GM18873 (cell line): ENCODE data around the gene CLNK.

Experiments used
- ATAC-seq: cut with Tn5 transposase; IDR thresholded peaks from one replicate; pipeline ENCODE4 v1.9.1; 2021; ENCODE audit warnings: mild to moderate bottlenecking, moderate library complexity, moderate number of reproducible peaks; ENCODE audit not compliant: unreplicated experiment, low FRiP score

CLNK gene, protein sequence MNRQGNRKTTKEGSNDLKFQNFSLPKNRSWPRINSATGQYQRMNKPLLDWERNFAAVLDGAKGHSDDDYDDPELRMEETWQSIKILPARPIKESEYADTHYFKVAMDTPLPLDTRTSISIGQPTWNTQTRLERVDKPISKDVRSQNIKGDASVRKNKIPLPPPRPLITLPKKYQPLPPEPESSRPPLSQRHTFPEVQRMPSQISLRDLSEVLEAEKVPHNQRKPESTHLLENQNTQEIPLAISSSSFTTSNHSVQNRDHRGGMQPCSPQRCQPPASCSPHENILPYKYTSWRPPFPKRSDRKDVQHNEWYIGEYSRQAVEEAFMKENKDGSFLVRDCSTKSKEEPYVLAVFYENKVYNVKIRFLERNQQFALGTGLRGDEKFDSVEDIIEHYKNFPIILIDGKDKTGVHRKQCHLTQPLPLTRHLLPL

DNA sequence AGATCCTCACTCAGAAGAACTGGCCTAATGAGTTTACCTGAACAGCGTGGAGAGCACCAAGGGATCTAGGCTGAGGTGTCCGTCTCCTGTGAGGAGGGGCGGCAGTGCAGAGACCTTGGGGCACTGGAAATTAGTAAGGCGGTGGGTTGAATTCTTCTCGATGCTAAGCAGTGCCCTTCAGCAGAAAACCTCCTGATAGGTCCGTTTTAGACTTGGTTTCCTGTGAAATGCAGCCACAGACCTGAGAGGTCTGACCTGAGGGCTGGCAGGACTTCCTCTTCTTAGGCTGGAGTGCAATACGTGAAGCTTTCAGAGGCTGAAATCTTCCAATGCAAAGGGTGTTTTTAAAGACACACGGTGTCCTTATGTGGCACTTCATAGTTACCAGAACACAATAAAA lies at the start of gene CLNK:
CLNK (minus strand) TSS at position 138 of the 400 bp plus-strand sequence. CDS start 16,899 bp downstream, outside the sequence.
- peak; percentile 82 for ATAC-seq

DNA sequence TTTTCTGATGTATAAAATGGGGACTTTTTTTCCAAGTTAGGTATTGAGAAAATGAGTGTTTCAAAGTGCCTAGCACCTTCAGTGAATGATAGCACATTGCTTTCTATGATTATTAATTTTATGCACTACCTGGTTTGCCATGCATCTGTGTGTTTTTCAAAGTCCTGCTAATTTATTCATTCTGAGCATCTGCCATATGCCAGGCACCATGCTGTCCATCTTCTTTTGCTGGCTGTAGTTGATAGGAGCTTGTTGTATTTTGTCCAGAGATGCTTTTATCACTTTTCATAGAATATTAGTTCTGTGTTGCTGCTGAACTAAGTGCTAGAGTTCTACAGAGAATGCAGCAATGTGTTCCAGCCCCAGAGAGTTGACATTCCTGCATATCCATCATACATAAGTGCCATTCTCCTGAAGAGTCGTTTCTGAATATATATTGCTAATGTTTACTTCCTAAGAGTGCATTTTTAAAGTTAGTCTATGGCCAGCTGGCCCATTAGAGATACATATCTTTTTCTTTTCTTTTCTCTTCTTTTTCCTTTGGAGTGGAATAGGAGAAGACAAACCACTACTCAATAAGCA lies 49.0 kb upstream of the CLNK start:
- no peak for ATAC-seq

DNA sequence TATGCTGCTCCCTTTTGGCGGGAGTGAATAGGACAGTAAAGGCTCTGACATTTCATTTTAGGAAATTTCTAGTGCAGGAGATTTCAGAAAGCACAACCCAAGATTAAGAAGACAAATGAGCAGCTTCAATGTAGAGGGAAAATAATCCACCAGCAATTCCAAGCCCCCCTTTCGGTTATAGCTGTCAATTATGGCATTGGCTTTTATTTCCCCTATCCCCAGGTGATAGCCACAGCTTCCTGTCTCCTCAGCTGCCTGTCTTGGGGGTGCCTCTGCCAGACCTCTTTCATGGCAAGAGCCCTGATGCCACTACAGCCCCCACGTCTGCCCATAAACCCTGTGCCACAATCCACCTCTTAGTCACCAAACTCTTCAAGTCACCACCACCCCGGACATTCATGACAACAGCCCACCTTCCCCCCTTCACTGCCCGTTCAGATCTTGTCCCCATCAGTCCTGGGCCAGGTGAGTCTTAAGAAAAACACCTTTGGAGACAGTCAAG lies 48.4 kb upstream of the CLNK start:
- no peak for ATAC-seq

DNA sequence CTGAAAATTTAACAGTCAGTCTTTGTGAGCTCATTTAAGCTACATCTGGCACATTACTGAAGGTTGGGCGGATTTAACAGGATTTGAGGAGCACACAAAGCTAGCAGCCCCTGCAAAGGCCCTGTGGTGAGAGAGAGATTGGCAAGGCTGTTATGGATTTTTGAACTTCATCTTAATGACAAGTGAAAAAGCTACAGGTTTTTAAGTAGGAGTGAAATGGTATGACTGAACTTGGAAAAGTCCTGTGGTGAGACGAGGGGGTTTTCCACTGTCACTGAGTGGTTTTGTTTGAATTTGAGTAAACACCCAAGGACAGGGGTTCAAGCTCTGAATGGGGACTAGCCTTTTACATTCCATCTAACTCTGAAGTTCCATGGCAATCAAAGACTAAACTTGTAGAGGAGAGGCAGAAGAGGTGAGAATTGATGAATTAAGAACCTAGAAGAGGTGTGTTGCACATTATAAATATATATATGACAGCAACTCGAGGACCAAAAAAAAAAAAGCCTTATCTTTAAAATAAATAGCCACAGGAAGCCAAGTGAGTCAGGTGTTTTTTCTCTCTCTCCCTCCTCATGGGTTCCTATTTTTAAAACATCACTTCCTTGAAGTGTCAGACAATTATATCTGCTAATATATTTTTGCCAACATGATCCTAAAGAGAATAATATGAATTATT lies 47.8 kb upstream of the CLNK start:
- ATAC-seq, result no peak

DNA sequence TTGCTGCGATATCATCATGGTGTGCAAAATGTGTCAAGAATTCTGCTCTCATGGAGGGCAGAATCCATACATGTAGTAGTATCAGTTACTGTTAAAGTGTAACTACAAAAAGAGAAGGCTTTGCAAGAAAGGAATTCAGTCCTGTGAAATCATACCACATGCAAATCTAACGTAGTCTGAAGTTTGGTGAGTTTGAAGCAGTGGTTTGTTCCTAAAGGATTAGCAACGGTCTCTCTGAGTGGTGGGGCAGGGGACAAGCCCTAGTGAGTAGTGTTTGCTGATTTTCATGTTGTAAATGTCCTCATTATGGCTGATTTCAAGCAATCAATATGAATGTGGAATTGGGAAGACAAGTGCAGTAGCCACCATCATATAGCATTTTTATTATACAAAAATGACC lies 47.1 kb upstream of the CLNK start:
- ATAC-seq, result no peak

DNA sequence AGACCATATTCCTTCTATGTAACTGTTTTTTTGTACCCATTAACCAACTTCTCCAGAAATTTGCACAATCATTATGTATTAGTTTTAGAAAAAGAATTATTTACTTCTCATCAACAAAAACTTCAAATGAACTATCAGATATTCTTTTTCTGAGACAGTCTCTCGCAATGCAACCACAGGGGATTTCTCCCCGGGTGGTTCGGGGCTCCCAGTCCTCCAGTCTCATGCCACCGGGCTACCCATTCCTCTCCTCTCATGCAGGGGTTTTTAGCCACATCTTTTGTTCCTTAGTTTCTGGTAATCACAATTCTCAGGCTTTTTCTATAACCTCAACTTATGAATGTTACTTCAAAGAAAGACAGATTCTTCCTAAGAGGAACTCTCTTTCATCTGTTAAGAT lies 46.6 kb upstream of the CLNK start:
- ATAC-seq, result no peak

DNA sequence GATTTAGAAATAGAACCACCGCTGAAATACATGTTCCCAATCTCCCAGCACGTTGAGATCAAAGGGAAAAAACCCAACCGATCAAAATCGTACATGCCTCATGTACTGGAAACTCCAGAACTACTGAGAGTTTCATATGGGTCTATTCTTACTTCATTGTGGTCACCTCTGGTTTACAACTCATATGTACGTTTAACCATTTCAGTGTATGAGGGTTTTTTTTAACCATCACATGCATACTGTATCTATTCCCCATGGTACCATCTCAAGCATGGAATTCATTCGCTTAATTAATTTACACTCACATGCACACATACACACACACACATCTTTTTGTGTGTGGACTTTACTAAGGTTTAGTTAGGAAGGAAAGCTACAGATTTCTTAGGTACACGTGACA lies 46.0 kb upstream of the CLNK start:
- peak; percentile 64 for ATAC-seq

DNA sequence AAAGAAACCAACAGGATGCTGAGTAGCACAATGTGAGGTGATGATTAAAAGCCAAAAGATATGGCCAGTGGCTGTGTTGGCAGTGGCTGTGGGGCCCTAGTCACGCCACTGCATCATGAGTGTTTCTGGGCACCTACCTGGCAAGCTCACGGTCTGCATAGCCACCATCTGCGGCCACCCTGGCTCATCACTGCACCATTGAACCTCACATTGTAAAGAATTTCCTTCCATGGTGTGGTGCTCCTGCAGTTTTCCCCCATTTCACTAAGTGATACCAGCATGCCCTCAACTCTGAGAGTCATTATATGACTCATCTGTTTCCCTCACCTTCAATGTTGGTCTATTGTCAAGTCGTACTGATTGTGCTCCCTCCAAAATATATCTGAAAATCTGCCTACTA lies 45.5 kb upstream of the CLNK start:
- ATAC-seq, result peak; percentile 33

DNA sequence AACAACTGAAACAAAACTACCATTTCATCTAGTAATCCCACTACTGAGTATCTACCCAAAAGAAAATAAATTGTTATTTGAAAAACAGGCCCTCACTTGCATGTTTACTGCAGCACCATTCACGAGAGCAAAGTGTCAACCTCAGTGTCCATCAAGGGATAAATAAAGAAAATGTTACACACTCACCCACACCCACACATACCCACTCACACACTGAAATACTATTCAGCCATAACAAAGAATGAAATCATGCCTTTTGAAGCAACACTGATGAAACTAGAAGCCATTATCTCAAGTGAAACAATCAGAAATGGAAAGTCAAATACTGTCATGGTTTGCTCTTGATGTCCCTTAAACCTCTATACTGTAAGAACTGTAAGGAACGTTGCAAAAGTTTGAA lies 44.8 kb upstream of the CLNK start:
- ATAC-seq, result no peak

DNA sequence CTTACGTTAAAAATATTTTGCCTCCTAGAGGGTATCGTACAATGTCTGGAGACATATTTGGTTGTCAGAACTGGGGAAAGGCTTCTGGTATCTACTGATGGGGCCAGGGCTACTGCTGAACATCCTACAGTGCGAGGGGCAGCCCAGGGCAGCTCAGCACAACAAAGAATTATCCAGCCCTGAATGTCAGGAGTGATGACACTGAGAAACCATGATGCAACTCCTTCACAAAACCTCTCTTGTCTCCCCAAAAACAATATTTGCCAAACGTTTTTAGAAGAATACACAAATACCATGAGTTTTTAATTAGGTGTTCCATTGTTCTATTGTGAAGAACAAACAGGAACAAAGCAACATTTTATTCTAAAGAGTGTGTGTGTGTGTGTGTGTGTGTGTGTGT lies 43.4 kb upstream of the CLNK start:
- no peak for ATAC-seq

DNA sequence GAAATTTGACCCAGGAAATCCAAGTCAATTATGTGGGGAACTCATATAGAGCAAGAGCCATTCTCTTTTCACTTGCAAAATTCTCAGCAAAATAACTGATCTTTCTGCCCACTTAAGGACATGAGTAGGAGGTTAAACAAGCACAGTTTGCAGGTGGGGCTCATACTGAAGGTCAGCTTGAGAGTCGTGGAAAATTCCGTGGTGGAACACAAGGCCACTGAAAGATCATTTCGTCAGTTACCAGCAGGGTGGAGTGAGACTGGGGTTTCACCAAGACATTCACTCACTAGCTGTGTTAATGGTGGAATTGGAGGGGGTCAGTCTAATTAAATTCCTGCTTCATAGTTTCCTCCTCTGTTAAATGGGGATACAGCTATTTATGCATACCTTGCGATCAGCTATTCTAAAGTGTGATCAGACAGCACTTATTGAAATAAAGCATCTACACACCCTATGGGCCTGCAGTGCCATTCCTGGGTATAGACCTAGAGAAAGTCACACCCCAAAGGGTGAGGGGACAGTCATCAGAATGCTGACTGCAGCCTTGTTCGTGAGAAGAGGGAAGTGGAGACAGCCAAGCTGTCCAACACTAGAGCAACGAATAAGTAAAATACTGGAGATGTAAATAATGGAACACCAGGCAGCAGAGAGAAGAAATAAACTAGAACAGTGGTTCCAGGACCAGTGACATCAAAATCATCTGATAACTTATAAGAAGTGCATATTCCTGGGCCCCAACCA lies 42.7 kb upstream of the CLNK start:
- no peak for ATAC-seq

DNA sequence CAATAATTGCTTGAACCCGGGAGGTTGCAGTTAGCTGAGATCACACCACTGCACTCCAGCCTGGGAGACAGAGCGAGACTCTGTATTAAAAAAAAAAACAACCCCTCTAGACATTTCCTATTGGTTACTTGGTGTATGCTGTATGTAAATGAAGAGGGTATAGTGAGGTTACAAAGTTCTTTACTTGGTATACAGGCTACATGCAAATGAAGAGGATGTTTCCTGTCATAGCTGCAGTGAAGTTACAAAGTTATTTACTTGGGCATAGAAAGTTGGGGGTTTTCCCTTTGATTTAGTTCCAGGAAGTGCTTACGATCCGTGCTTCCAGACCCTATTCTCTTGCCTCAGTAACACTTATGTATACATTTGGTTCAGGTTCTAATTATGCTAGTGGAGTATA lies 38.4 kb upstream of the CLNK start:
- peak; percentile 97 for ATAC-seq

DNA sequence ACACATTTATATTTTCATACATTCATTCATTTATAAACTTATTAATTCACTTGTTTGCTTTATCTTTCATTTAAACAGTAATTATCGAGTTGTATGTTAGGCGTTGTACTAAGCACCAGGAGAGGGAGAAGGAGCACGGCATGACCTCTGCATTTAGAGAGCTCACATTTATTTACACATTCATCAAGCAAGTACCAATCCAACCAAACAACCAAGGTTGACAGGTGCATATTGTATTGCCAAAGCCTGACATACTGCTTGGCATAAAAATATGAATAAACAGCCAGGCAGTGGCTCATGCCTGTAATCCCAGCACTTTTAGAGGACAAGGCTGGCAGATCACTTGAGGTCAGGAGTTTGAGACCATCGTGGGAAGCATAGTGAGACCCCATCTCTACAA lies 37.0 kb upstream of the CLNK start:
- no peak for ATAC-seq

DNA sequence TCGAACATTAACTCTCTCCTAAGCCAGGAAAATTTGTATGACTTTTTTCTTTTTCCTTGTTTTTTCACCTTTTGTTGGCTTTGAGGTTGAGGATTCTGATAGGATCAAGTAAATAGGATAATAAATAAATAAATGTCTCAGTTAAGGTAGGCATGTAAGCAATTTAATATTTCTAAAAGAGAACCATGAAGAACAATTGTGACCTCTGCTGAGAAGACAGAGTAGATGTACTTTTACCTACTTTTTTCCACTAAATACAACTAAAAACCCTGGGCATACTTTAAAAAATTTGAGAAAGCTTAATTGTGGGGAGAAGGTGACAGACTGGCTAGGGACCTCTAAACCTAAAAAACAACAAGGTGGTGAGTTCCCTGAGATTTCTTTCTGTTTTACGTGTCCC lies 31.6 kb upstream of the CLNK start:
- ATAC-seq, result no peak

DNA sequence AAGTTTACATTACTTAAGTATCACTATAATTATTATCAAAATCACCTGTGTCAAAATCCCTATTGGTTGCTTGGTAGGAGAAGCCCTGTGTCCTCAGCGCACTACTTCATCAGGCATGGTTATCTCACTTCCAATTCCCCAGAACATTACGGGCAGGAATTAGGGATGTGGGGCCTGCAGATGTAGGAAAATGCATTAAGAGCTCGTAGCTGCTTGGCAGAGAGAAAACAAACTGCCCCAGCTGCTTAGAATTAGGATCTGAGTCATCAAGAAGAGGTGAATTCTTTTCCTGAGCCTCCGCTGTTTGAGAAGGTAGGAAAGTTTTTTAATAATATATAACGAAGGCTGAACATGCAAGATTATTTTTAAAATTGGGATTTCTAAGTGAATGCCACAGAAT lies 31.1 kb upstream of the CLNK start:
- no peak for ATAC-seq

DNA sequence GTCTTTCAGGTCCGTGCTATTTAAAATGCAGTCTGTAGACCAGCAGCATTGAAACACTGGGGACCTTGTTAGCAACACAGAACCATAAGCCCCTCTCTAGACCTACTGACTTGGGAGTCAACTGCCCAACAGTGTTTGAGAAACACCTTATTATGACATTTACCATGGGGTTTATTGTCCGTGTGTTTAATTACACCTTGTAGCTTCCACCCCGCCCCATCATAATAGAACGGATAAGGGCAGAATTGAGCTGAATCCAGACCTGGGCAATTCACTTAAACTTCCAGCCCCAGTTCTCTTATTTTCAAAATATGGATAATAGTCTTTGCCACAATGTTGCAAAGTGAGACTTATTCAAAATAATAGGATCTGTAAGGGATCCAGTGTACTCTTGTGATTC lies 30.6 kb upstream of the CLNK start:
- ATAC-seq, result no peak

DNA sequence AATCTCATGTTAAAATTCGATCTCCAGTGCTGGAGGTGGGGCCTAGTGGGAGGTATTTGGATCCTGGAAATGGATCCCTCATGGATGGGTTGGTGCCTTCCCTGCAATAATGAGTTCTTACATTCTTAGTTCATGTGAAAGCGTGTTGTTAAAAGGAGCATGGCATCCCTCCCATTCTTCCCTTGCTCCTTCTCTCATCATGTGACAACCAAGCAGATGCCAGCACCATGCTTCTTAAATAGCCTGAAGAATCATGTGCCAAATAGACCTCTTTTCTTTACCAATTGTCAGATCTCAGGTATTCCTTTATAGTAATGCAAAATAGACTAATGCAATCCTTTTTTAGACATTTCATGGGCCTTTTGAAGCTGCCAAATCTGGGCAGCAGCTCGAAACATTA lies 29.0 kb upstream of the CLNK start:
- no peak for ATAC-seq

DNA sequence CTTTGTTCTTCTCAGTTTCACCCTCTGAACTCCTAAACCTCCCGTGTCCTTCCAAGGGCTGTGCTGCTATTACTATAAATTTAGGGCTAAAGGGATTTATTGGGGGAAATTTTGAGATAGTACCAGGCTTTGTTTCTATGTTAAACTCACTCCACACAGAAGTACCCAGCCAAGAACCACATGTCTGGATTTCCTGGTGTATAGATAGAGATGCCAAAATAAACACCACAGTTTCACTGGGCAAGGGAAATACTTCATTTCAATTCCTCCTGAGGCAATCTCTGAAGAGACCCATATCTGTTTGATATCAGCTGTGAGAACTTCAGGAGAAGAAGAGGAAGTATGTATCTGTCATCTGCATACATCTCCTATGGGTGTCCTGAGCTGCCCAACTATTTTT lies 21.7 kb upstream of the CLNK start:
- ATAC-seq, result no peak

DNA sequence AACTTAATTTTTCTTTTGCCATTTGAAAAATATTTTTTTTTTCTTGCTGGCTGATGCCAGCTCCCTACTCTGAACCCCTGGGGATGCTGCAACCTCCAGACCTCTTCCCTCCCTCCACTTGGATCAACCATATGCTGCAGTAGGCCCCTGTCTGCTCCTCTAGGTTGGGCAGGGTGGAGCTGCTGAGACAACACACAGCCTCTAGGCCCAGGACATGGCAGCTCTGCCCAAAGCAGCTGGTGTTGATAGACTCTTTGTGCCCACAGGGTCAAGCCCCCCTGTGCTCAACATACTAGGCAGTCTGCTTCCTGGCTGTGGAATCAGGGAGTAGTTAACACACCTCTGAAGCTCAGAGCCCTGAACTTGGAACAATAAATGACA lies 19.9 kb upstream of the CLNK start:
- no peak for ATAC-seq

DNA sequence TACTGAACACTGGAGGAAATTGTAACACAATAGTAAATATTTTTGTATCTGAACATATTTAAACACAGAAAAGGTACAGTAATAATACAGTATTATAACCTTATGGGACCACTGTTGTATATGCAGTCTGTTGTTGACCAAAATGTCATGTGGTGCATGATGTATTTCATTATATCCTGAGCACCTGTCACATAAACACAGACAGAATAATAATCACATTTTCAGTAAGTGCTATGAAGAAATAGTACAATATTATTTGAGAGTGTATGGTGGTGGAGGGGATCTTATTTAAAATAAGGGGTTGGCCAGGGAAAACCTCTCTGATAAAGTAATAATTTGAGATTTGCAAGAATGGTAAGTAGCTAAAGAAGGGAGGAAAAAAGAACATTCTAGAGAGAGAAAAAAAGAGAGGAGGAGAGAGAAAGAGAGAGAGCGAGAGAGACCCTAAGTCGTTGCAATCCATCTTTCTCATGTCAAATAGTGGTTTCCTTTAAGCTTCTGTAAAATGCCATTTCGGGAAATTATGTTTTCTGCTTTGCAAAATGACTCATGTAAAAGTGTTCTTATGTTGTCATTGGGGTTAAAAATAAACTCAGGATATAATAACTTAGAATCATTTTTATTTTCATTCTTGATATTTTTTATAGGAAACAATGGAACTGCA lies 19.3 kb upstream of the CLNK start:
- no peak for ATAC-seq
